NCI-H2107 treated with DMSO at 0.1 percent for 48 hours (cell line): Measurements from ENCODE around the gene SLC35A2.
"Not testable (repeated sequence)": the region's sequence is repeated elsewhere in the genome, so short reads cannot be mapped to it uniquely, and the experiment has no call there.

Source experiments
- DNase-seq: peaks from one replicate; lab custom pipeline; 2025; ENCODE audit not compliant: unreplicated experiment; lab: John Stamatoyannopoulos, UW

Gene SLC35A2

GRCh38 chrX:48854121-48854804 lies 57.2 kb downstream of the SLC35A2 start:
- not testable (repeated sequence) for DNase-seq

- DNase-seq: not testable (repeated sequence)
Measured at GRCh38 chrX:48853494-48853893, 58.0 kb downstream of the SLC35A2 start.
